HG03135 (cell line): ENCODE measurements around the gene TRAPPC3L.

Source experiments
- ATAC-seq: cut with Tn5 transposase; IDR thresholded peaks from one replicate; pipeline ENCODE4 v1.9.1; 2021; ENCODE audit warnings: mild to moderate bottlenecking, moderate library complexity; ENCODE audit not compliant: unreplicated experiment

TRAPPC3L gene

DNA sequence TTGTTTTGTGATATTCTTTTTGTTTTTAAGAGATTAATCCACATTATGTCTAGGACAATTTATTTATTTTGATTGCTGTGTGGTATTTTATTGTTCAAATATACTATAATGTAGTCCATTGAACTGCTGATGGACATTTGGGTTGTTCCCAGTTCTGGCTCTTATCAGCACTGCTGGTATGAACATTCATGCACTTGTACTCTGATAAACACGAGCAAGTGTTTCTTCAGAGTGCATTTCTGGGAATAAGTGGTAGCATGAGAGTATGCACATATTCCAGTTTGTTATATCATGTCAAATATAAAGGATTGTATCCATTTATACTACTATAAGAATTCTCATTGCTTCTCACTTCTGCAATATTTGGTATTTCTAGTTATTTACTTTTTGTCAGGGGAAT, 77.2 kb downstream of the TRAPPC3L start:
- ATAC-seq = no peak

DNA sequence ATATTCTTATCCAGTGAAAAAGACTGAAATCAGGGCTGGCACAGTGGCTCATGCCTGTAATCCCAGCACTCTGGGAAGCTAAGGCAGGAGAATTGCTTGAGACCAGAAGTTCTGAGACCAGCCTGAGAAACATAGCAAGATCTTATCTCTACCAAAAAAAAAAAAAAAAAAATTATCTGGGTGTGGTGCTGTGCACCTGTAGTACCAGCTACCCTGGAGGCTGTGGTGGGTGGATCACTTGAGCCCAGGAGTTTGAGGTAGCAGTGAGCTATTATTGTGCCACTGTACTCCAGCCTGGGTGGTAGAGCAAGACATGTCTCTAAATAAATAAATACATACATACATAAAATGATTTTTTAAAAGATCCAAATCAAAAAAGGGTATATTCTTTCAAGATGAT, 78.0 kb downstream of the TRAPPC3L start:
- ATAC-seq = no peak

DNA sequence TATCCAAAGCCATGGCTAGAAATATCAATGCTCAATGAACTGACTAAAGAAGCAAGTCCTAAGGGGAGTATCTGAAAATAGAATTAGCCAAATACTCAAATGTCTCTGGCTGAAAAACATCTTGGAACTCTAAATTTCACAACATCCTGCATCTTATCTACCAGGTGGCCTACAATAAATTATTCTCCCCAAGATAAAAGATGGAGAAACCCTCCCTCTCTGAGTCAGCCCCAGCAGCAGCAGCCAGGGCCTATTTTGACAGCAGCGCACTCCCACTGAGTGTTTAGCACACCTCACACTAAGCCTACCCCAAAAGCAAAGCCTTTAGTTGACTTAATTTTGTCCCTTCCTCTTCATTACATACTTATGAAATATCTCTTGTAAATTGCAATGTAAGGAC, 78.4 kb downstream of the TRAPPC3L start:
- no peak for ATAC-seq

DNA sequence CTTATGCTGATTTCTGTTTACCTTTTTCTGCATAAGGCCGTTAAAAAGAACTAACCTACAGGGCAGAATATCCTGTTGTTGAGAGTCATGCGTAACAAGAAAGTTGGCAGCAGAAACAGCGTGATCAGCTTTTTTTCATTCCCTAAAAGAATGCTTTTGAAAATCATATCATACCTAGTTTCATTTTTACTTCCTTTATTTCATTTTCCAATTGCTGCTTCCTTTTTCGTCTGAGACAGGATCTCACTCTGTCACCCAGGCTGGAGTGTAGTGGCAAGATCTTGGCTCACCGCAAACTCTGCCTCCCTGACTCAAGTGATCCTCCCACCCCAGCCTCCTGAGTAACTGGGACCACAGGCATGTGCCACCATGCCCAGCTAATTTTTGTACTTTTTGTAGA, 80.2 kb downstream of the TRAPPC3L start:
- ATAC-seq = no peak

DNA sequence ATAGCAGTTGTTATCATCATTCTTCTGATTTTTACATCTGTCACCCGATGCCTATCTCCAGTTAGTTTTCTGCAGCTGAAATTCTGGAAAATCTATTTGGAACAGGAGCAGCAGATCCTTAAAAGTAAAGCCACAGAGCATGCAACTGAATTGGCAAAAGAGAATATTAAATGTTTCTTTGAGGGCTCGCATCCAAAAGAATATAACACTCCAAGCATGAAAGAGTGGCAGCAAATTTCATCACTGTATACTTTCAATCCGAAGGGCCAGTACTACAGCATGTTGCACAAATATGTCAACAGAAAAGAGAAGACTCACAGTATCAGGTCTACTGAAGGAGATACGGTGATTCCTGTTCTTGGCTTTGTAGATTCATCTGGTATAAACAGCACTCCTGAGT, 82.2 kb downstream of the TRAPPC3L start:
- no peak for ATAC-seq

DNA sequence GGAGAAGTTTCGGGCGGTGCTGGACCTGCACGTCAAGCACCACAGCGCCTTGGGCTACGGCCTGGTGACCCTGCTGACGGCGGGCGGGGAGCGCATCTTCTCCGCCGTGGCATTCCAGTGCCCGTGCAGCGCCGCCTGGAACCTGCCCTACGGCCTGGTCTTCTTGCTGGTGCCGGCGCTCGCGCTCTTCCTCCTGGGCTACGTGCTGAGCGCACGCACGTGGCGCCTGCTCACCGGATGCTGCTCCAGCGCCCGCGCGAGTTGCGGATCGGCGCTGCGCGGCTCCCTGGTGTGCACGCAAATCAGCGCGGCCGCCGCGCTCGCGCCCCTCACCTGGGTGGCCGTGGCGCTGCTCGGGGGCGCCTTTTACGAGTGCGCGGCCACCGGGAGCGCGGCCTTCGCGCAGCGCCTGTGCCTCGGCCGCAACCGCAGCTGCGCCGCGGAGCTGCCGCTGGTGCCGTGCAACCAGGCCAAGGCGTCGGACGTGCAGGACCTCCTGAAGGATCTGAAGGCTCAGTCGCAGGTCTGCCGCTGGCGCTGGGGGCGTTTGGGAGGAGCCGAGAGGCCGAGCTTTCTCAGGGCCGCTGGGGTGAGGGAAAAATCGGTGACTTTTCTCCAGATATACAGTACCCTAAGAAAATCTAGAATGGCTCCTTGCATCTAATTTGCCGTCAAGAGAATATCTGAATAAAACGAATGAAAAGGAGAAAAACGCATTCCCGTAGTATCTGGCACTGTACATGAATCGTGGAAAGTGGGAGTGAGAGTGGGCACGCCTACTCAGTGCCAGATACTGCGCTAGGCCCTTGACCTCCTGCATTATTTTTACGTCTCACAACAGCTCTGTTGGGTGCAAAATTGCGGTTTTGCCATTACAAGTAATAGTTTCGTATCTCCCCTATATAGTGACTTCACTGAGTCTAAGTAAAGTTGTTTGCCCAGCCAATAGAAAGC, 83.3 kb downstream of the TRAPPC3L start:
- ATAC-seq = peak; percentile 87

DNA sequence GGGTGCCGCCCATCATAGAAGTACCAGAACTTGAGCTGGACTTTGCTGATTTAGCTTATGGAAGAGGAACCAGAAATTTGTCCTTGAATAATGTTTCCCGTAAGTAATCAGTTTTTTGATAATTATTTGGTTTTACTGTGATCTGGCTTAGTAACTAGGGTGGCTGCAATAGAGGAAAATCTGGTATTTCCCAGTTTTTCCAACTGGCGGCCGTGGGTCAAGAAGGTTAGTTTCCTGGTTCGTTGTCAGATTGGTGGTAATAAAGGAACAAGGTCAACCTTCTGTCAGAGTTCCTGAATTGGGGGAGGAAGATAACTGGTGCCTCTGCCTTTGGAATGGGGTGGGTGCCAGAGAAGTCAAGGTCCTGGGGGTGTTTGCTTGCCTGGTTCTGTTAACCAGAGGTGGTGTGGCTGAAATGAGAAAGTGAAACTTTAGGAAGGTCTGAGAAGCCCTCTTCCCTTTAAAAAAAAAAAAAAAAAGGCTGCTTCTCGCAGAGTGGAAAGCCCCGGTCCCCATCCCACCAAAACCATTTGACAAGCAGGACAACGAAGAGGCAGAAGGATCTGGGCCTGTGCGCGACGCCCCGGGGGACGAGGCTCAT, 84.1 kb downstream of the TRAPPC3L start, which contains the start of gene CALHM6:
CALHM6 (plus strand) TSS at position 45 of the 601 bp plus-strand sequence; CDS start at position 600, 555 bp downstream.
- ATAC-seq = no peak

DNA sequence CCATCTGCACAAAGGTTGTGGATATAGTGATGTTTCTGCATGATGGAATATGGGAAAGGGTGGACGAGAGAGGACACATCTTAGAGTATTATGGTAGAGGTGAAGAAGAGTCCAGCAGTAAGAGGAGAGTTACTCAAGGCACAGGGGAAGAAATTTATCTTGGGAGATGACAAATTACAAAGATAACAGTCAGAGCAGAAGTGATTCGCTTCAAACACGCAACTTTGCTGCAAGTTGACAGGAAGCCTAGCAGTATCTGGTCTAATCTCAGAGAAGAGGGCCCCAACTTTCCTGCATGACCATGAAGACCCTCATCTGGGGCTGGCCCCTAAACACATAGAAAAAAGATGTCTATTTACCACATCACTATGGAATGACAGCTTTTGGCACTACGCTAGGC, 85.6 kb downstream of the TRAPPC3L start:
- no peak for ATAC-seq

DNA sequence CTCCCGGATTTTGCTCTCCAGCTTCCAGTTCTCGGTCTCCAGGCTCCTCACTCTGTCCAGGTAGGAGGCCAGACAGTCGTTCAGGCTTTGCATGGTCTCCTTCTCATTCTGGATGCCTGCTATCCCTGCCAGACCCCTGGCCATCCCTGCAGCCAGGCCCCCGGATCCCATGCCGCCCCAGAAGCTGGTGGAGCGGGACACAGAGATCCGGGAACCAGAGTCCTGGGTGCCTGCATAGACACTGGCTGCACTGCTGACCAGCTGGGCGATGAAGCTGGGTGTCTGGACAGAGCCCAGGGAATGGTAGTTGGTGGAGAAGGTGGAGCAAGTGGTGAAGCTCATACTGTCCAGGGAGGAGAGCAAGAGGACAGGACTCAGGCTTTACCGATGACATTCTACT, 87.2 kb downstream of the TRAPPC3L start:
- no peak for ATAC-seq

DNA sequence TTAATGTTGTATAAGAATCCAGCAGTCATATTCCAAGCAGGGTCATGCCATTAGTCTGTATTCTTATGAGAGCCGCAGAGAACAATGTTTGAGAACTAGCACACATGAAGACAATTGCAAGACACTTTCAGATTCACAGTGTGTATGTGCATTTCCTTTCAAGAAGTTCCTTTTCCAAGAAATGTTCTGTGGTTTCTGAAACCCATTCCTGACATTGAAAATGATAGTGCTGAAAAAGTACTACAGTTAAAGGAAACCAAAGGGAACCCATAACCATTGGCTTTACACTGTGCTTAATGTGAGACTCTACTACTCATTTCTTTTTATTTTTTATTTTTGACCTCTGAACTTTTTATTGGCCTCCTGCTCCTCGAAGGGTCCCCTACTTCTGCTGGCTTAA, 88.6 kb downstream of the TRAPPC3L start:
- ATAC-seq = no peak

DNA sequence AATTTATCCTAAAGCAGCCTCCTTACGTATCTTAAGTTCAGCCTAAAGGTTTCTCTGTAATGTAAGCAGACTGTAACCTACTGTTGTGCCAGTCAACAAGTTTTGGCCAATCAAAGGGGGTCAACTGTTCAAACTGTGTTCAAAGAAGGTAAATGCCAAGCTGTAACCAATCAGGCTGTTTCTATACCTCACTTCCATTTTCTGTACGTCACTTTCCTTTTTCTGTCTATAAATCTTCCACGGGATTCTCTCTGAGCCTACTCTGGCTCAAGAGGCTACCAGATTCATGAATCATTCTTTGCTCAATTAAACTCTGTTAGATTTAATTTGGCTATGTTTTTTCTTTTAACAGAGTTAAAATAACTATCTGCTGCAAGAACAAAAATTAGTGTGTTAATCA, 89.4 kb downstream of the TRAPPC3L start:
- no peak for ATAC-seq

DNA sequence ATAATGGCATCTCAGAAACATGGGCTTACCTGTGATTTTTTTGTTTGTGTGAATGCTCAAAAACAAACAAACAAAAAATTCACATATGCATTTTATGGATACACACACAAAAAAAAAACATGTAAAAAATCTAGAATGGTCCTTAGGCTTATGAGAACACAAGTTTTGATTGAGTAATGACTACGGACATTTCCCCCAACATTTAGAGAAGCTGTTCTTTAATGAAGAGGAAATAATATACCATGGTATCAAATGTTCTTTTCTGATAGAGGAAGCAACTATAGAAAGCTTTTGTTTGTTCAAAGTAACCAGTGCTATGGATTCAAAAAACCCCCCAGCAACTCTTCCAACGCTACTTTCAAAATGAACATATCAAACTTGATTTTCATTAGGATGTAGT, 93.0 kb downstream of the TRAPPC3L start:
- ATAC-seq = no peak

DNA sequence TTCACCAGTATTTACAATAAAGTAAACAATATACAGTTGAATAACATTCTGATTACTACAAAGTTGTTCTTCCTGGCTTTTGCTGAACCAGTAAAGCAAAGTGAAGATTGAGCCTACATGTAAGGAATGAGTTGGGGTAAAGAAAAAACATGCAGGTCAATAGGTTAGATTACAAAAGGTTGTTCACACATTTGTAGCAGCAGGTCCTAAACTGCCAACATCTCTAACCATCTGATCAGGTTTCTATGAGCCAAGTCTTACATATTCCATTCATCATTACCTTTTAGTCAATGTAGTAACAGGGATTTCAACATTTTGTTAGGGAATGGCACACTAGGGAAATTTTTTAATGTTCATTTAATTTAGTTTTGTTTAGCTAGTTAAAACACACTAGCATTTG, 93.6 kb downstream of the TRAPPC3L start:
- ATAC-seq = no peak

DNA sequence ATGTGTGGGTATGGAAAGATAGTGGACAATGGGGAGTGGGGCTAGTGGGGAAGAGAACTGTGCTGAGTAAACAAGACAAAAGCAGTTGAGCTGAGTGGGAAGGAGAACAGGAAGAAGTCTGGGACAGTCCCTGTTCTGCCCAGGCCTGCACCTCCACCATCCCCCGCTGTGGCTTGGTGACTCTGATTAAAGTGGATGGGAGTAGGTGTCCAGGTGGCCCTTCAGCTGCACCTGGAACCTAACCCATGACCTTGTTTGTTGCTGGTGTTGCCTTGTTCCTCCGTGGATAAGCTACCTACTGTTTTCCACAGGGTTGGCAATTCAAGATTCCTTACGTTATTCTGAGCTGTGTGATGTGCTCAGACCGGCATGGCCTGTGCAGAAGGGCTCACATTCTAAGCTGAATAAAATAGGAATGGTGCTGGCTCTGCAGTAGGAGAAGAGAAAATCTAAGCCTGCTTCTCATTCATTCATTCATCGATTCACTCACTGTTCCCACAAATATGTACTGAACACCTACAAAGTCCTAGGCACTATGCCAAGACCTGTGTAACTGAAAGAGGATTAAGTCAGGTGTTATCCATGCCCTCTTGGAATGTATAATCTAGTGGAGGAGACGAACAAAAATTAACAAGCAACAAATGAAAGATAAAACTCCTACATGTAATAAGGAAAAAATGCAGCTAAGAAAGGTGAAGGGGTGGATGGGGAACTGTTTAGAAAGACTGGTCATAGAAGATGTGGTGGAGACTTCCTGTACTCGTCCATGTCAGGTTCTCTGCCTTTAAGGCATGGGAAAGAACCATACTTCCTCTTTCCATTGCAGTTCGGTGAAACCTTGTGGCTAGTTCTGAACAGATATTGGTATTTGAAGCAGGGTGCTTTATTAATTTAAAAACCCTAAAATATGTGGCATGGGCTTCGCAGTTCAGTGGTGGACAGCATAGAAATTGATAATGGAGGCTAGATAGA, 94.4 kb downstream of the TRAPPC3L start:
- peak; percentile 89 for ATAC-seq

DNA sequence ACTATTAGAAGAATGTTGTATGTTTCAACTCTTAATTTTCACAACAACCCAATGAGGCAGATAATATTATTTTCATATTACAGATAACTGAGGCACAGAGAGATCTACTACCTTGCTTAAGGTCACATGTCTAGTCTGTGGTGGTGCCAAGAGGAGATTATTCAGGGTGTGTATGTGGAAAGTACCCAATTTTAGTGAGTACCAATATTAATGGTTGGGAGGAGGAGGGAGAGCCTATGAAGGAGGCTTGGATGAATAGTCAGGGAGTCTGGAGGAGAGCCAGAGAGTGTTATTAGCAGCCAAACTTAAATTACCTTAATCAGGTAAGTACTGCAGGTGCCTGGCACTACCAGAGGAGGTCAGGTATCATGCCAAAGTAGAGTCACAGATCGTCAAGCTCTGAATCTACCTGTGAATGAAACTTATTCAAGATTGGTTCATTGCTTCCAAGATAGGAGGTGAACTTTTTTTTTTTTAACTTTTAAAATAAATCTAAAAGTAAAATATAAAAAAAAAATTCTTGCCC, 95.2 kb downstream of the TRAPPC3L start:
- no peak for ATAC-seq

DNA sequence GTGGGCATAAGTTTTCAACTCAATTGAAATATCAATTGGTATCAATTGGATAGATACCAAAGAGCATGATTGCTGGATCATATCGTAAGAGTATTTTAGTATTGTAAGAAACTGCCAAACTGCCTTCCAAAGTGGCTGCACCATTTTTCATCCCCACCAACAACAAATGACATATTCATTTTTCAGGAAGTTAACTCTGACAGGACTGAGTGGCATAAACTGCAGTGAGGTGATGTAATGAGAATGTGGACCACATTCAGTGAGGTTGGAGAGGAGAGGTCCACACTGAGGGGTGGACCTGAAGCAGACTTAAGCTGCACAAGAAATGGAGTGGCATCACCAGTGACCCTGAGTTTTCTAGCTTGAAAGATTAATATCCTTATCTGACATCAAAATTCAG, 95.9 kb downstream of the TRAPPC3L start:
- ATAC-seq = no peak

DNA sequence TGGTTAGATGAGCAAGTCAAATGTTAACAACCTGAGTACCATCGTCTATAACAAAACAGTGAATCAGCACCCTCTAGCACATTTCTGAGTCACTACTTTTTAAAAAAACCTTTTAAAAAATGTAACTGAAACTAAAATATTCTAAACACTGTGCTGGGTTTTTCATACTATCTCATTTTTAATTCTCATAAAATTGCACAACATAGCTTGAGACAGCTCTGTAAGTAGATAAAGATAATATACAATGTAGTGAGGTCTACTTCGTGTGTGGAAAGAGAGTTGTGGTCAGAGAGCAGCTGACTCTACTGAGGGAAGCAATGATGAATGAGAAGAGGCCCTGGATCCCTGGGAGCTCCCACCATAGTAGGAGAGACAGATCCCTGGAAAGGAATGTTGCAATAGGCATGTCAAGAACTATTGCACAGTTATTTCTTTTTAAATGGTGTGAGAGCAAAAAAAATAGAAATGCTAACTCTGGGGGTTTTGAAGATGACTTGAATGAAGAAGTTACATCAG, 97.9 kb downstream of the TRAPPC3L start:
- no peak for ATAC-seq

DNA sequence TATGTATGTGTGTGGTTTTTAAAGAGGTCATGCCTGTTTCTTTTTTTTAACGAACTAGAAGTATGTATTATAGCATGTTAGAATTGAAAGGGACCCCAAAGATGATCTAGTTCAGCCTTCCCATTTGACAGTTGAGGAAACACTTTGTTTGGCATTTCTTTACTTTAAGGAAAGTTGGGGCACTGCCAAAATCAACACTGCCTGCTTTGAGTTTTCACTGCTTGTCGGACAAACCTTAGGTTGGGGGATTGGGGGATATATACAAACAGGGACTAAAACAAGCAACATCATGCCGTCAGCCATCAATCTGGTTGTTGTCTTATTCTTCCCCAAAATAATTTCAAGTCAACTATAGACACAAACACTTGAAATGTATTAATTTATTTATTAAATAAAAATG, 98.4 kb downstream of the TRAPPC3L start:
- no peak for ATAC-seq

DNA sequence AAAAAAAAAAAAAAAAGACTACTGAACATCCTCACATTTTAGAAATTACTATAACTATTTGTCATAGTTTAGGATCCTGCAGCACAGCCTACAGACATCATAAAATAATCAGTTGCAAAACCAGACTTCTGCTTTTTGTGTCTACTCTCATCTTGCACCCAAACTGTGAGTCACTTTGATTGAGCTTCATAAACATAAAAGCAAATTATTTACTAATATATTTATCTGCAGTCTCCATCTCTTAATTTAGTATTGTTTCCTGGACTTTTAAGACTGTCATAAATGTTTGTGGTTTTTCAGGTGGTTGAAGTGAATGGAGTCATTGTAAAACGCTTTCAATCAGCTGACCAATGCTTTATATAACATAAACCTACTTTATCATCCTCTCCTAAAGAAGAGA, 99.1 kb downstream of the TRAPPC3L start:
- ATAC-seq = no peak

DNA sequence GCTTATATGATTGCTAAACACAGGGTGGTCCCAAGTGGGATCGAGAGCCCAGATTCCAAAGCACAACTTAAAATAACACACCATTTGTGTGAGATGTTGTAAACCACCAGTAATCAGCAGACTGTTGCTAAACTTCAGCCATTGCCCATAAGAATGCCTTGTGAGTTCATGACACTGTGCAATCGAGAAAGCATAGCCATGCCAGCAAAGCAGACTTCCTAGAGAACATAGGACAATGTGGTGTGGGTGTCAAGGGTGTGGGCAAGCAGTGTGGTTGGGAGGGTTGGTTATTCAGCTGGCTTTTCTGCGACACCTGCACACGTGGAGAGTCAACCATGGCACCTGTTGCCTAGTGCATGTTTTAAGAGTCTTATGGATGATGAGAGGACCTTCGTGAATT, 100.4 kb downstream of the TRAPPC3L start:
- ATAC-seq = no peak
